ENCODE results near the gene FNDC3B. TPM values are rescaled to one million over a fixed set of nuclear protein-coding genes. Genes with fewer than 3 reads are reported as not detected.
"Not testable (repeated sequence)": the region's sequence is repeated elsewhere in the genome, so short reads cannot be mapped to it uniquely, and the experiment has no call there.

Gene FNDC3B
- 100 to 1,000 TPM; 150 to 175 TPM for total RNA-seq
- 10 to 100 TPM; 13.3 to 50.0 TPM for polyA plus RNA-seq
- long read RNA-seq, donor 1, full-length matches to known transcripts, result 4 of 16 reads
- long read RNA-seq, donor 1, partial matches to known transcripts, result 12 of 16 reads
- long read RNA-seq, donor 1, other reads (novel, unspliced or antisense), result 0 of 16 reads
- long read RNA-seq, donor 2, partial matches to known transcripts, result 0 of 1 reads
- long read RNA-seq, donor 2, other reads (novel, unspliced or antisense), result 0 of 1 reads
- long read RNA-seq, donor 3, result 0 reads
- long read RNA-seq, donor 4, partial matches to known transcripts, result 6 of 6 reads
- long read RNA-seq, donor 4, other reads (novel, unspliced or antisense), result 0 of 6 reads
- long read RNA-seq, donor 5, full-length matches to known transcripts, result 4 of 10 reads
- long read RNA-seq, donor 5, partial matches to known transcripts, result 6 of 10 reads
- long read RNA-seq, donor 5, other reads (novel, unspliced or antisense), result 0 of 10 reads

DNA sequence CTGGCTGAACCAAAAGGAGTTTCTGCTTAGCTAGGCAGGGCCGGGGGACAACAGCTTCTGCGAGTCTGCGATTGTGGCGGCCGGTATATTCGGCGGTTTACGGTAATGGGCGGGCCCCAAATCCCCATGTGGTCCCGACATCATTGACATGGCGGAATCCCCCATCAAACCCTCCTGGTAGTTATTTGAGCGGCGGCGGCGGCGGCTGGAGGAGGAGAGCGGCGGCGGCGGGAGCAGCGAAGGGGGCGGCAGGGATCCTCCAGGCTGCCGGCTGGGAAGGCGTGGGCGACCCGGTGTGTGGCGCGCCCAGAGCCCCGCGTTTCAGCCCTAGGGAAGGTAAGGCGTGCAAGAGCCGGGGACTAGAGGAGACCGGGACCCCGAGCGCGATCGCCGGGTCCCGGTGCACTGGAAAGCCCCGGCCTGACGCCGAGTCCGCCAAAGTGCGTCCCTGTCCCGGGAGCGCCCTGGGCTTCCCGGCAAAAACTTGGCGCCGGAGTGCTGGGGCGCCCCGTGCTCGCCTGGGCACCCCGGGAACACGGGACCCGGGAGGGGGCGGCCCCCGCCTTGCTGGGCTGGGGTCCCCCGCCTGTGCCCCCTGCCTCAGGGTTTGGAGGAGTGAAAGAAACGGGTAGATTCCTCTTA lies at the start of gene FNDC3B:
FNDC3B (plus strand) TSS at position 143 of the 642 bp plus-strand sequence. CDS start 72,902 bp downstream, outside the sequence.
- Histone ChIP-seq H3K4me1 (ENCODE audit: control insufficient read depth in 5 of 5, insufficient read depth in 5 of 5, low read length in 5 of 5) (peaks cover 0 to 19% (median 9%) of the 10 kb centered on the region in 5 donors), H3K9ac (ENCODE audit: insufficient read depth in 1 of 2, low read length in 2 of 2) (peak within 1 kb of the TSS; percentile 74 to 85), H3K9me3 (ENCODE audit: control insufficient read depth in 4 of 4, insufficient read depth in 3 of 4, low read length in 3 of 4) (no peaks in the 10 kb centered on the region), H3K4me3 (peak within 1 kb of the TSS; percentile 97), H3K36me3 (ENCODE audit: control insufficient read depth in 4 of 4, insufficient read depth in 4 of 4, low read length in 4 of 4) (no peaks in the 10 kb centered on the region), H3K27ac (ENCODE audit: low read depth in 1 of 2, low read length in 1 of 2) (peak within 1 kb of the TSS; percentile 100), H3K27me3 (ENCODE audit: control insufficient read depth in 3 of 3, insufficient read depth in 3 of 3, low read length in 2 of 3) (no peaks in the 10 kb centered on the region)
- no peak for TF ChIP-seq CTCF (IDR thresholded peaks at IDR 0.05; ENCODE audit: control extremely low read depth, extremely low read depth)
- 0 to 1% methylated on average over 53 to 59 of the region's 59 CpGs for WGBS, 2 donors
- ATAC-seq (ENCODE audit: insufficient read depth, low FRiP score) (peak; percentile 82), DNase-seq (peak; percentile 96 to 98 (median 98))

GRCh38 chr3:171990239-171990638 lies 49.1 kb upstream of the FNDC3B start:
- not testable (repeated sequence) for H3K4me3 ChIP-seq; H3K9me3 ChIP-seq (ENCODE audit: control insufficient read depth in 4 of 4, insufficient read depth in 3 of 4, low read length in 3 of 4); H3K27ac ChIP-seq (ENCODE audit: low read depth in 1 of 2, low read length in 1 of 2); ATAC-seq (ENCODE audit: insufficient read depth, low FRiP score); H3K36me3 ChIP-seq (ENCODE audit: control insufficient read depth in 4 of 4, insufficient read depth in 4 of 4, low read length in 4 of 4); DNase-seq; H3K27me3 ChIP-seq (ENCODE audit: control insufficient read depth in 3 of 3, insufficient read depth in 3 of 3, low read length in 2 of 3); H3K9ac ChIP-seq (ENCODE audit: insufficient read depth in 1 of 2, low read length in 2 of 2); H3K4me1 ChIP-seq (ENCODE audit: control insufficient read depth in 5 of 5, insufficient read depth in 5 of 5, low read length in 5 of 5)
- WGBS, 2 donors, result 87 to 98% methylated on average over 3 of the region's 3 CpGs

- WGBS, 2 donors, result 77 to 81% methylated on average over 3 of the region's 3 CpGs
- Histone ChIP-seq H3K9me3 (ENCODE audit: control insufficient read depth in 4 of 4, insufficient read depth in 3 of 4, low read length in 3 of 4) (peaks cover 0 to under 1% (median 0%) of the 10 kb centered on the region in 4 donors), H3K9ac (ENCODE audit: insufficient read depth in 1 of 2, low read length in 2 of 2) (no peak overlapping the region), H3K36me3 (ENCODE audit: control insufficient read depth in 4 of 4, insufficient read depth in 4 of 4, low read length in 4 of 4) (no peaks in the 10 kb centered on the region), H3K27ac (ENCODE audit: low read depth in 1 of 2, low read length in 1 of 2) (no peak overlapping the region), H3K27me3 (ENCODE audit: control insufficient read depth in 3 of 3, insufficient read depth in 3 of 3, low read length in 2 of 3) (no peaks in the 10 kb centered on the region), H3K4me3 (no peak overlapping the region), H3K4me1 (ENCODE audit: control insufficient read depth in 5 of 5, insufficient read depth in 5 of 5, low read length in 5 of 5) (peaks cover 0 to 6% (median 0%) of the 10 kb centered on the region in 5 donors)
- ATAC-seq (ENCODE audit: insufficient read depth, low FRiP score), result no peak
- TF ChIP-seq CTCF (IDR thresholded peaks at IDR 0.05; ENCODE audit: control extremely low read depth, extremely low read depth), result no peak
- no peak for DNase-seq
Measured at GRCh38 chr3:171991166-171991565, 48.2 kb upstream of the FNDC3B start.

Data from lung (tissue), 16 donors.